Measurements from ENCODE around the gene SHC2.

DNA sequence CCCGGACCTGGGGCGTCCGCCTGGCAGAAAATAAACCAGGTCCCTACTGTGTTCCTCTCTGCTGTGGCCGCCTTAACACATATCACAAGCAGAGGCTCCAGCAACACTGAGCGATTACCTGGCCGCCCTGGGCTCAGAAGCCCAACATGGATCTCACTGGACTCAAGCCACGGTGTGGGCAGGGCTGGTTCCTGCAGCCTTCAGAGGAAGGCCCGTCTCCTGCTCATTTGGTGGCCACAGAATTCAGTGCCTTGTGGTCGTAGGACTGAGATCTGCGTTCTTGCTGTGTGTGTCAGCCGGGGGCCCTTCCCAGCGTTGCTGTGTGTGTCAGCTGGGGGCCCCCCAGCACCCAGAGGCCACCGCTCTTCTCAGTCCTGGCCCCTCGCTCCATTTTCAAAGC, 82.1 kb downstream of the SHC2 start:
- no peak for TF ChIP-seq TOX (CRISPR knock-in tag; IDR thresholded peaks at IDR 0.05; ENCODE audit: borderline replicate concordance)
- TF ChIP-seq RARB (CRISPR knock-in tag; IDR thresholded peaks at IDR 0.05), result no peak
- TF ChIP-seq, protein P1, sequence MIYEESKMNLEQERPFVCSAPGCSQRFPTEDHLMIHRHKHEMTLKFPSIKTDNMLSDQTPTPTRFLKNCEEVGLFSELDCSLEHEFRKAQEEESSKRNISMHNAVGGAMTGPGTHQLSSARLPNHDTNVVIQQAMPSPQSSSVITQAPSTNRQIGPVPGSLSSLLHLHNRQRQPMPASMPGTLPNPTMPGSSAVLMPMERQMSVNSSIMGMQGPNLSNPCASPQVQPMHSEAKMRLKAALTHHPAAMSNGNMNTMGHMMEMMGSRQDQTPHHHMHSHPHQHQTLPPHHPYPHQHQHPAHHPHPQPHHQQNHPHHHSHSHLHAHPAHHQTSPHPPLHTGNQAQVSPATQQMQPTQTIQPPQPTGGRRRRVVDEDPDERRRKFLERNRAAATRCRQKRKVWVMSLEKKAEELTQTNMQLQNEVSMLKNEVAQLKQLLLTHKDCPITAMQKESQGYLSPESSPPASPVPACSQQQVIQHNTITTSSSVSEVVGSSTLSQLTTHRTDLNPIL (CRISPR knock-in tag; IDR thresholded peaks at IDR 0.05; ENCODE audit: low read depth), result no peak
- no peak for TF ChIP-seq PPARA (CRISPR knock-in tag; IDR thresholded peaks at IDR 0.05; ENCODE audit: borderline replicate concordance)
- TF ChIP-seq, protein P2, sequence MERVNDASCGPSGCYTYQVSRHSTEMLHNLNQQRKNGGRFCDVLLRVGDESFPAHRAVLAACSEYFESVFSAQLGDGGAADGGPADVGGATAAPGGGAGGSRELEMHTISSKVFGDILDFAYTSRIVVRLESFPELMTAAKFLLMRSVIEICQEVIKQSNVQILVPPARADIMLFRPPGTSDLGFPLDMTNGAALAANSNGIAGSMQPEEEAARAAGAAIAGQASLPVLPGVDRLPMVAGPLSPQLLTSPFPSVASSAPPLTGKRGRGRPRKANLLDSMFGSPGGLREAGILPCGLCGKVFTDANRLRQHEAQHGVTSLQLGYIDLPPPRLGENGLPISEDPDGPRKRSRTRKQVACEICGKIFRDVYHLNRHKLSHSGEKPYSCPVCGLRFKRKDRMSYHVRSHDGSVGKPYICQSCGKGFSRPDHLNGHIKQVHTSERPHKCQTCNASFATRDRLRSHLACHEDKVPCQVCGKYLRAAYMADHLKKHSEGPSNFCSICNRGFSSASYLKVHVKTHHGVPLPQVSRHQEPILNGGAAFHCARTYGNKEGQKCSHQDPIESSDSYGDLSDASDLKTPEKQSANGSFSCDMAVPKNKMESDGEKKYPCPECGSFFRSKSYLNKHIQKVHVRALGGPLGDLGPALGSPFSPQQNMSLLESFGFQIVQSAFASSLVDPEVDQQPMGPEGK (CRISPR knock-in tag; IDR thresholded peaks at IDR 0.05; ENCODE audit: borderline replicate concordance), result no peak
- TF ChIP-seq TCF4 (CRISPR knock-in tag; IDR thresholded peaks at IDR 0.05; ENCODE audit: borderline replicate concordance), result no peak
- TF ChIP-seq ZNF565 (CRISPR knock-in tag; conservative IDR thresholded peaks at IDR 0.05; ENCODE audit: low read depth), result no peak

All from SK-N-SH treated with all-trans-retinoic acid at 6 μM for 48 hours (cell line).